Erythroblast (primary cell): ENCODE data around the gene GBX1.
A peak's percentile ranks its signal among the peaks of the same experiment; 100 is the strongest.

Experiments used
- DNase-seq, 2 experiments: peaks; one replicate each; lab custom pipeline; 2025; lab: John Stamatoyannopoulos, UW
- GATA1 ChIP-seq: IDR thresholded peaks from 2 replicates; pipeline ENCODE4 v1.6.1; 2011; ENCODE audit warnings: low read depth, mild to moderate bottlenecking, control low read depth, low read length, moderate library complexity
- POLR2A ChIP-seq: IDR thresholded peaks from 2 replicates; pipeline ENCODE4 v1.6.1; 2011; ENCODE audit warnings: mild to moderate bottlenecking, low read length

GBX1 gene

DNA sequence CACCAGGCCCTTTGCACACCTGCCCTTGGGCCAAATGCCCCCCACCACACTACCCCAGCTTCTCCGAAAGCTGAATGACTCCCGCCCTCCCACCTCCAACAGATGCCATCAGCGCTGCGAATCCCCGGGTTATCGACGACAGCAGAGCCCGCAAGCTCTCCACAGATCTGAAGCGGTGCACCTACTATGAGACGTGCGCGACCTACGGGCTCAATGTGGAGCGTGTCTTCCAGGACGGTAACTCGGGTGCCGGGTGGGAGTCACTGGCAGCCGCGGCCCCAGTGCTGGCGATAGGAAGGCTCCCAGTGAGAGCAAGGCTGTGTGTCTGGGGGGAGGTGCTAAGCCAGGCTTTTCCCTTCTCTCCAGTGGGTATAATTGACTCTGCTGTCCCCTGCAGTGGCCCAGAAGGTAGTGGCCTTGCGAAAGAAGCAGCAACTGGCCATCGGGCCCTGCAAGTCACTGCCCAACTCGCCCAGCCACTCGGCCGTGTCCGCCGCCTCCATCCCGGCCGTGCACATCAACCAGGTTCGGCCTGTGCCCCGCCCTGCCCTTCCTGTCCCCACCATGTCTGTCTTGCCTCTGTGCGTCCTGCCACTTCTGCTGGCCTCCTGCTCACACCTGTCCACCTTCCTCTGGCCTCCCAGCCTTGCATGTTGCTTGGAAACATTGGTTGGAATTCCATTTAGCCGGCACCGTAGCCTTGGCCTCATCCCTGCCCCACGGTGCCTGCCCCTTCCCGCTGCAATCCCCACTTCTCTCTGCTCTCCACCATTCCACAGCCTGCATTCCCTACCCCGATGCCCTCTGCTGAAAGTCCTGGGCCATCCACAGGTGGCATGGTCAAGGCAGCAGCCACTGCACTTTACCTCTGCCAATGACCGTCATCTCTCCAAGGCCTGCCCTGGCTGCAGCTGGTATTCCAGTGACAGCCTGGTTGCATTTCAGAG, 49.1 kb downstream of the GBX1 start:
- TF ChIP-seq GATA1: no peak
- TF ChIP-seq POLR2A: no peak
- DNase-seq: no peak

GRCh38 chr7:151117565-151117964, 49.9 kb downstream of the GBX1 start:
- TF ChIP-seq POLR2A (no peak), GATA1 (no peak)
- no peak for DNase-seq

- TF ChIP-seq POLR2A: no peak
- no peak for TF ChIP-seq GATA1
- no peak for DNase-seq
Observed at GRCh38 chr7:151116603-151117440, 50.7 kb downstream of the GBX1 start.

GRCh38 chr7:151115836-151116418, 51.6 kb downstream of the GBX1 start:
- TF ChIP-seq GATA1 (no peak), POLR2A (no peak)
- no peak for DNase-seq

DNA sequence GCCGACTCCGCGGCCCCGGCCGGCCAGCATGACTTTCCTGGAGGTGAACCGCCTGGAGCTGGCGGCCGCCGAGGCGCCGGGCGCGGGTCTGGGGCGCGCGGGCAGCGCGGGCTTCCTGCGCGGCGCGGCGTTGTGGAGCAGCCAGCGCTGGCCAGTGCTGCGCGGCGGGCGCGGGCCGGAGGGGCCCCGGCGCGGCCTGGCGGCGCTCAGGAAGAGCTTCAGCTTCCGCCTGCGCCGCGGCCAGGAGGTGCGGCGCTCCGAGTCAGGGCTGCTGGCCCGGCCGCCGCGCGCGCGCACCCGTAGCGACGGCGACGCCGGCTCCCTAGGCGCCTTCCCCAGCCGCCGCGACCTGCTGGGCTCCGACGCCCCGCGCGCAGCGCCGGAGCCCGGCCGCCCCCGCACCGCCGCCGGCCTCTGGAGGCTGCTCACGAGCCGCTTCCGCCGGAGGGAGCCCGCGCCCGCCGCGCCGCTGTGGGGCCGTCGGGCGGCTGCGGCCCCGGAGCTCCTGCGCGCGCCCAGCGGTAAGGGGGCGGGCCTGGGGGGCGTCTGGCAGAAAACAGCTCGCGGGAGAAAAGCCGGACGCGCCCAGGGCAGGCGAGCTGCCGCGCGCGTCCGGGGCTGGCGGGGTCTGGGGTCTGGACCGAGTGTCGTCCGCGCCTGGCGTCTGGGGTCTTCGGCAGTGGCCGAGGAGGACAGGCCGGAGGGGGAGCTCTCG, 52.2 kb downstream of the GBX1 start:
- peak; percentile 55 to 57 for DNase-seq
- TF ChIP-seq POLR2A (no peak), GATA1 (no peak)

- TF ChIP-seq GATA1: no peak
- TF ChIP-seq POLR2A: no peak
Observed at GRCh38 chr7:151114151-151115090, 53.1 kb downstream of the GBX1 start.

GRCh38 chr7:151113344-151114150, 53.9 kb downstream of the GBX1 start:
- TF ChIP-seq GATA1: no peak
- DNase-seq: peak; percentile 26 to 49

More at GRCh38 chr7:151114151-151115090, 53.1 kb downstream of the GBX1 start:
- peak; percentile 66 to 71 for DNase-seq

- DNase-seq: peak; percentile 71 to 87
- no peak for TF ChIP-seq POLR2A
- no peak for TF ChIP-seq GATA1
Observed at GRCh38 chr7:151110941-151111645, 56.4 kb downstream of the GBX1 start.

DNA sequence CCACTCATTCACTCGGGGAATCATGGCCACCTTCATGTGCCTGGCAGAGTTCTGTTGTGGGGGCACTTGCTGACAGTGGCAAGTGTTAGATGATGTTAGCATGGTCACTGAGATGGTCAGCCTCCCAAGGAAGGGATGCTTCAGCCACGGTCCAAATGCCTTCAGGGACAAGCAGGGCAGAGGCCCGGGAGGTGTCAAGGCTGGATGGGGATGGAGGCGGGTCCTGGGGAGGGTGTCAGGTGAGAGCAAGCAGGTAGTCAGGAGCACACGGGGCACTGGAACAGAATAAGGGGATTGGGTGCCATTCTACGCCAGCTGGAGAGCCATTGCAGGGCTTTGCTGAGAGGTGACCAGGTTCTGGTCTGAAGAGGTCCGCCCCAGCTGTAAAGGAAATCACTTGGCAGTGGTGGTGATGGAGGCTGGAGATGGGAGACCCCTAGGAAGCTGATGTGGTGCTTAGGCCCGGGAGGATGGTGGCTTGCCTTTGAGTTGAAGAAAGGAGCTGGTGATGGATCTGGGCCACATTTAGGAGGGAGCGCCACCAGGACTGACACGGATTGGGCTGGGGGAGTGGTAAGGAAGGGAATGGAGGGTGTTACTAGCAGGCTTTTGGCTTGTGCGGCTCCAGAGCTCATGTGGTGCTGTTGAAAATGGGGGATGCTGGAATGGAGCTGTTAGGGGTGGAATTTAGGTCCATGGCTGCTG, 57.1 kb downstream of the GBX1 start:
- TF ChIP-seq POLR2A (no peak), GATA1 (no peak)

GRCh38 chr7:151109094-151110048, 58.1 kb downstream of the GBX1 start:
- TF ChIP-seq GATA1 (no peak), POLR2A (no peak)
- DNase-seq: peak in 1 of 2 experiments; percentile 30

More for the DNA sequence above, 57.1 kb downstream of the GBX1 start:
- DNase-seq: no peak
